IPS DF 6.9 (cell line): ENCODE results near the gene LYRM4.
A peak's percentile ranks its signal among the peaks of the same experiment; 100 is the strongest.

Source experiments
- DNase-seq: peaks from one replicate; pipeline ENCODE4 v3.0.0-alpha.2; 2013; ENCODE audit warnings: low read depth, low spot score
- H3K27ac ChIP-seq: one replicate; pipeline ENCODE4 v1.5.1; 2013; ENCODE audit warnings: low read length, control low read depth
- H3K27me3 ChIP-seq: 2 replicates; pipeline ENCODE4 v1.6.1; 2013; ENCODE audit warnings: mild to moderate bottlenecking, low read length; ENCODE audit not compliant: control insufficient read depth, insufficient read depth
- H3K36me3 ChIP-seq: 2 replicates; pipeline ENCODE4 v1.6.1; 2013; ENCODE audit warnings: low read length; ENCODE audit not compliant: control insufficient read depth, insufficient read depth
- H3K4me1 ChIP-seq: 2 replicates; pipeline ENCODE4 v1.6.1; 2013; ENCODE audit warnings: low read length; ENCODE audit not compliant: control insufficient read depth, insufficient read depth
- H3K4me3 ChIP-seq: 2 replicates; pipeline ENCODE4 v1.5.1; 2013; ENCODE audit warnings: mild to moderate bottlenecking, low read length
- H3K9me3 ChIP-seq: 2 replicates; pipeline ENCODE4 v1.6.1; 2013; ENCODE audit warnings: low read length, inconsistent platforms; ENCODE audit not compliant: control insufficient read depth, insufficient read depth
- WGBS: extraction: QIAGEN DNeasy Blood & Tissue Kit; methylation state at CpG from one replicate; pipeline ENCODE4 v1.1.7; 2013; ENCODE audit warnings: mixed read lengths, missing lambda C conversion rate; ENCODE audit not compliant: insufficient read length, insufficient coverage; 5-methylcytosine and 5-hydroxymethylcytosine counted together

Gene LYRM4

GRCh38 chr6:5084360-5084780, 176.4 kb downstream of the LYRM4 start:
- H3K27ac ChIP-seq: no peak overlapping the region
- H3K4me1 ChIP-seq: peaks cover 6% of the 10 kb centered on the region
- DNase-seq: no peak
- no CpG with 5 or more reads among the region's 57 CpGs for WGBS
- no peaks in the 10 kb centered on the region for H3K9me3 ChIP-seq
- H3K4me3 ChIP-seq: peak overlapping the region; percentile 49; the same call in 1 of the 2 replicates
- peaks cover 38% of the 10 kb centered on the region for H3K27me3 ChIP-seq
- H3K36me3 ChIP-seq: no peaks in the 10 kb centered on the region

GRCh38 chr6:5083813-5084359, 176.9 kb downstream of the LYRM4 start:
- Histone ChIP-seq H3K9me3 (no peaks in the 10 kb centered on the region), H3K27ac (no peak overlapping the region), H3K36me3 (no peaks in the 10 kb centered on the region), H3K4me1 (peaks cover 6% of the 10 kb centered on the region), H3K27me3 (peaks cover 38% of the 10 kb centered on the region), H3K4me3 (peak overlapping the region; percentile 49; the same call in 1 of the 2 replicates)
- WGBS: no CpG with 5 or more reads among the region's 18 CpGs
- no peak for DNase-seq

GRCh38 chr6:5083307-5083583, 177.5 kb downstream of the LYRM4 start:
- Histone ChIP-seq H3K4me1 (peaks cover 6% of the 10 kb centered on the region), H3K9me3 (no peaks in the 10 kb centered on the region), H3K4me3 (no peak overlapping the region), H3K27me3 (peaks cover 38% of the 10 kb centered on the region), H3K36me3 (no peaks in the 10 kb centered on the region), H3K27ac (no peak overlapping the region)
- DNase-seq: no peak
- no CpG with 5 or more reads among the region's 4 CpGs for WGBS

GRCh38 chr6:5082487-5083306, 178.1 kb downstream of the LYRM4 start:
- H3K9me3 ChIP-seq: no peaks in the 10 kb centered on the region
- H3K4me1 ChIP-seq: peaks cover 6% of the 10 kb centered on the region
- no peak for DNase-seq
- H3K36me3 ChIP-seq: no peaks in the 10 kb centered on the region
- no CpG with 5 or more reads among the region's 12 CpGs for WGBS
- H3K27ac ChIP-seq: no peak overlapping the region
- H3K4me3 ChIP-seq: no peak overlapping the region
- H3K27me3 ChIP-seq: peaks cover 37% of the 10 kb centered on the region

GRCh38 chr6:5081955-5082354, 178.8 kb downstream of the LYRM4 start:
- Histone ChIP-seq H3K36me3 (no peaks in the 10 kb centered on the region), H3K4me1 (peaks cover 5% of the 10 kb centered on the region; the same call in 1 of the 2 replicates), H3K4me3 (no peak overlapping the region), H3K9me3 (no peaks in the 10 kb centered on the region), H3K27me3 (peaks cover 33% of the 10 kb centered on the region), H3K27ac (no peak overlapping the region)
- no peak for DNase-seq
- WGBS: no CpG with 5 or more reads among the region's 4 CpGs

- no peak for DNase-seq
- Histone ChIP-seq H3K27ac (no peak overlapping the region), H3K4me1 (peaks cover 5% of the 10 kb centered on the region; the same call in 1 of the 2 replicates), H3K27me3 (peaks cover 25% of the 10 kb centered on the region), H3K4me3 (no peak overlapping the region), H3K9me3 (no peaks in the 10 kb centered on the region), H3K36me3 (no peaks in the 10 kb centered on the region)
- no CpG with 5 or more reads among the region's 3 CpGs for WGBS
These were observed 179.6 kb downstream of the LYRM4 start for GRCh38 chr6:5081182-5081581.

- no CpG with 5 or more reads among the region's 3 CpGs for WGBS
- peaks cover 20% of the 10 kb centered on the region for H3K27me3 ChIP-seq
These were observed 180.2 kb downstream of the LYRM4 start for GRCh38 chr6:5080574-5080973.

GRCh38 chr6:5079692-5080091, 181.1 kb downstream of the LYRM4 start:
- H3K9me3 ChIP-seq: no peaks in the 10 kb centered on the region
- H3K27me3 ChIP-seq: peaks cover 11% of the 10 kb centered on the region
- no peaks in the 10 kb centered on the region for H3K4me1 ChIP-seq
- no peak overlapping the region for H3K4me3 ChIP-seq
- no peaks in the 10 kb centered on the region for H3K36me3 ChIP-seq
- DNase-seq: no peak
- no CpG with 5 or more reads among the region's 2 CpGs for WGBS
- no peak overlapping the region for H3K27ac ChIP-seq

More at GRCh38 chr6:5080574-5080973, 180.2 kb downstream of the LYRM4 start:
- H3K27ac ChIP-seq: no peak overlapping the region
- no peak for DNase-seq
- peaks cover 2% of the 10 kb centered on the region; the same call in 1 of the 2 replicates for H3K4me1 ChIP-seq
- no peak overlapping the region for H3K4me3 ChIP-seq
- no peaks in the 10 kb centered on the region for H3K9me3 ChIP-seq
- H3K36me3 ChIP-seq: no peaks in the 10 kb centered on the region

- no peak overlapping the region for H3K27ac ChIP-seq
- H3K4me3 ChIP-seq: no peak overlapping the region
- peaks cover 1% of the 10 kb centered on the region; the same call in 1 of the 2 replicates for H3K27me3 ChIP-seq
- H3K4me1 ChIP-seq: no peaks in the 10 kb centered on the region
- no peaks in the 10 kb centered on the region for H3K9me3 ChIP-seq
- no CpG with 5 or more reads among the region's 5 CpGs for WGBS
- DNase-seq: no peak
- H3K36me3 ChIP-seq: no peaks in the 10 kb centered on the region
These were observed 182.6 kb downstream of the LYRM4 start for GRCh38 chr6:5078121-5078669.

- Histone ChIP-seq H3K9me3 (no peaks in the 10 kb centered on the region), H3K4me1 (no peaks in the 10 kb centered on the region), H3K27ac (no peak overlapping the region), H3K27me3 (peaks cover 1% of the 10 kb centered on the region; the same call in 1 of the 2 replicates), H3K4me3 (no peak overlapping the region), H3K36me3 (no peaks in the 10 kb centered on the region)
- WGBS: no CpG with 5 or more reads among the region's 11 CpGs
- no peak for DNase-seq
These were observed 183.8 kb downstream of the LYRM4 start for GRCh38 chr6:5076931-5077330.
